ENCODE measurements around the gene KIAA0408. TPM values are rescaled to one million over a fixed set of nuclear protein-coding genes. Genes with fewer than 3 reads are reported as not detected.

Gene KIAA0408
- polyA plus RNA-seq, 1 donor = 11.2 TPM

GRCh38 chr6:127482325-127482724, 23.1 kb upstream of the KIAA0408 start:
- H3K27ac ChIP-seq (ENCODE audit: low read length) = no peak overlapping the region
- WGBS (ENCODE audit: insufficient coverage, low lambda C conversion rate) = 94% methylated on average over 2 of the region's 2 CpGs
- no peak for DNase-seq
- no peaks in the 10 kb centered on the region for H3K9me3 ChIP-seq (ENCODE audit: control insufficient read depth, low read depth, low read length)
- no peak overlapping the region for H3K4me3 ChIP-seq (ENCODE audit: low read length)
- peaks cover 2% of the 10 kb centered on the region for H3K27me3 ChIP-seq (ENCODE audit: control insufficient read depth, insufficient read depth, low read length)
- no peaks in the 10 kb centered on the region for H3K4me1 ChIP-seq (ENCODE audit: control insufficient read depth, insufficient read depth, low read length)
- no peaks in the 10 kb centered on the region for H3K36me3 ChIP-seq (ENCODE audit: control insufficient read depth, insufficient read depth, low read length)

- no CpG with 5 or more reads among the region's 4 CpGs for WGBS (ENCODE audit: insufficient coverage, low lambda C conversion rate)
- peaks cover 2% of the 10 kb centered on the region for H3K27me3 ChIP-seq (ENCODE audit: control insufficient read depth, insufficient read depth, low read length)
- no peak overlapping the region for H3K4me3 ChIP-seq (ENCODE audit: low read length)
- no peaks in the 10 kb centered on the region for H3K4me1 ChIP-seq (ENCODE audit: control insufficient read depth, insufficient read depth, low read length)
- no peak for DNase-seq
- no peaks in the 10 kb centered on the region for H3K36me3 ChIP-seq (ENCODE audit: control insufficient read depth, insufficient read depth, low read length)
- H3K27ac ChIP-seq (ENCODE audit: low read length) = no peak overlapping the region
- H3K9me3 ChIP-seq (ENCODE audit: control insufficient read depth, low read depth, low read length) = no peaks in the 10 kb centered on the region
Measured at GRCh38 chr6:127481628-127482027, 22.4 kb upstream of the KIAA0408 start.

- peaks cover 4% of the 10 kb centered on the region for H3K27me3 ChIP-seq (ENCODE audit: control insufficient read depth, insufficient read depth, low read length)
- no peak for DNase-seq
- no peaks in the 10 kb centered on the region for H3K36me3 ChIP-seq (ENCODE audit: control insufficient read depth, insufficient read depth, low read length)
- H3K9me3 ChIP-seq (ENCODE audit: control insufficient read depth, low read depth, low read length) = no peaks in the 10 kb centered on the region
- H3K4me1 ChIP-seq (ENCODE audit: control insufficient read depth, insufficient read depth, low read length) = no peaks in the 10 kb centered on the region
- H3K4me3 ChIP-seq (ENCODE audit: low read length) = no peak overlapping the region
- H3K27ac ChIP-seq (ENCODE audit: low read length) = no peak overlapping the region
- WGBS (ENCODE audit: insufficient coverage, low lambda C conversion rate) = 92% methylated on average over 2 of the region's 2 CpGs
Measured at GRCh38 chr6:127481111-127481510, 21.9 kb upstream of the KIAA0408 start.

- peaks cover 11% of the 10 kb centered on the region for H3K9me3 ChIP-seq (ENCODE audit: control insufficient read depth, low read depth, low read length)
- H3K4me3 ChIP-seq (ENCODE audit: low read length) = no peak overlapping the region
- WGBS (ENCODE audit: insufficient coverage, low lambda C conversion rate) = no CpG with 5 or more reads among the region's 1 CpG
- no peak overlapping the region for H3K27ac ChIP-seq (ENCODE audit: low read length)
- DNase-seq = no peak
- peaks cover 22% of the 10 kb centered on the region for H3K27me3 ChIP-seq (ENCODE audit: control insufficient read depth, insufficient read depth, low read length)
- no peaks in the 10 kb centered on the region for H3K36me3 ChIP-seq (ENCODE audit: control insufficient read depth, insufficient read depth, low read length)
- H3K4me1 ChIP-seq (ENCODE audit: control insufficient read depth, insufficient read depth, low read length) = no peaks in the 10 kb centered on the region
Measured at GRCh38 chr6:127477658-127478057, 18.5 kb upstream of the KIAA0408 start.

- Histone ChIP-seq H3K4me1 (ENCODE audit: control insufficient read depth, insufficient read depth, low read length) (no peaks in the 10 kb centered on the region), H3K9me3 (ENCODE audit: control insufficient read depth, low read depth, low read length) (peaks cover 11% of the 10 kb centered on the region), H3K27me3 (ENCODE audit: control insufficient read depth, insufficient read depth, low read length) (peaks cover 22% of the 10 kb centered on the region), H3K4me3 (ENCODE audit: low read length) (no peak overlapping the region), H3K36me3 (ENCODE audit: control insufficient read depth, insufficient read depth, low read length) (no peaks in the 10 kb centered on the region), H3K27ac (ENCODE audit: low read length) (no peak overlapping the region)
- no peak for DNase-seq
- no CpG with 5 or more reads among the region's 34 CpGs for WGBS (ENCODE audit: insufficient coverage, low lambda C conversion rate)
Measured at GRCh38 chr6:127475823-127476176, 16.6 kb upstream of the KIAA0408 start.

- H3K4me1 ChIP-seq (ENCODE audit: control insufficient read depth, insufficient read depth, low read length) = no peaks in the 10 kb centered on the region
- H3K27ac ChIP-seq (ENCODE audit: low read length) = no peak overlapping the region
- H3K36me3 ChIP-seq (ENCODE audit: control insufficient read depth, insufficient read depth, low read length) = no peaks in the 10 kb centered on the region
- no CpG with 5 or more reads among the region's 87 CpGs for WGBS (ENCODE audit: insufficient coverage, low lambda C conversion rate)
- peaks cover 22% of the 10 kb centered on the region for H3K27me3 ChIP-seq (ENCODE audit: control insufficient read depth, insufficient read depth, low read length)
- H3K4me3 ChIP-seq (ENCODE audit: low read length) = no peak overlapping the region
- DNase-seq = no peak
- H3K9me3 ChIP-seq (ENCODE audit: control insufficient read depth, low read depth, low read length) = peaks cover 11% of the 10 kb centered on the region
Measured at GRCh38 chr6:127475135-127475822, 16.1 kb upstream of the KIAA0408 start.

GRCh38 chr6:127471379-127472255, 12.4 kb upstream of the KIAA0408 start:
- Histone ChIP-seq H3K4me3 (ENCODE audit: low read length) (no peak overlapping the region), H3K36me3 (ENCODE audit: control insufficient read depth, insufficient read depth, low read length) (no peaks in the 10 kb centered on the region), H3K27me3 (ENCODE audit: control insufficient read depth, insufficient read depth, low read length) (peaks cover 20% of the 10 kb centered on the region), H3K9me3 (ENCODE audit: control insufficient read depth, low read depth, low read length) (peaks cover 11% of the 10 kb centered on the region), H3K27ac (ENCODE audit: low read length) (no peak overlapping the region), H3K4me1 (ENCODE audit: control insufficient read depth, insufficient read depth, low read length) (no peaks in the 10 kb centered on the region)
- DNase-seq = no peak
- WGBS (ENCODE audit: insufficient coverage, low lambda C conversion rate) = 28% methylated on average over 2 of the region's 5 CpGs

GRCh38 chr6:127468936-127469335, 9.7 kb upstream of the KIAA0408 start:
- no peak for DNase-seq
- H3K4me1 ChIP-seq (ENCODE audit: control insufficient read depth, insufficient read depth, low read length) = no peaks in the 10 kb centered on the region
- H3K4me3 ChIP-seq (ENCODE audit: low read length) = no peak overlapping the region
- no peaks in the 10 kb centered on the region for H3K36me3 ChIP-seq (ENCODE audit: control insufficient read depth, insufficient read depth, low read length)
- no peaks in the 10 kb centered on the region for H3K27me3 ChIP-seq (ENCODE audit: control insufficient read depth, insufficient read depth, low read length)
- no peak overlapping the region for H3K27ac ChIP-seq (ENCODE audit: low read length)
- WGBS (ENCODE audit: insufficient coverage, low lambda C conversion rate) = no CpG with 5 or more reads among the region's 2 CpGs
- H3K9me3 ChIP-seq (ENCODE audit: control insufficient read depth, low read depth, low read length) = no peaks in the 10 kb centered on the region

GRCh38 chr6:127466416-127466815, 7.2 kb upstream of the KIAA0408 start:
- H3K9me3 ChIP-seq (ENCODE audit: control insufficient read depth, low read depth, low read length) = no peaks in the 10 kb centered on the region
- no peaks in the 10 kb centered on the region for H3K27me3 ChIP-seq (ENCODE audit: control insufficient read depth, insufficient read depth, low read length)
- no peak for DNase-seq
- no peaks in the 10 kb centered on the region for H3K36me3 ChIP-seq (ENCODE audit: control insufficient read depth, insufficient read depth, low read length)
- H3K4me3 ChIP-seq (ENCODE audit: low read length) = no peak overlapping the region
- WGBS (ENCODE audit: insufficient coverage, low lambda C conversion rate) = 61% methylated on average over 5 of the region's 5 CpGs
- H3K4me1 ChIP-seq (ENCODE audit: control insufficient read depth, insufficient read depth, low read length) = no peaks in the 10 kb centered on the region
- H3K27ac ChIP-seq (ENCODE audit: low read length) = no peak overlapping the region

- DNase-seq = peak in 1 of 2 donors; percentile 27
- WGBS (ENCODE audit: insufficient coverage, low lambda C conversion rate) = no CpG with 5 or more reads among the region's 3 CpGs
- H3K36me3 ChIP-seq (ENCODE audit: control insufficient read depth, insufficient read depth, low read length) = no peaks in the 10 kb centered on the region
- H3K4me3 ChIP-seq (ENCODE audit: low read length) = no peak overlapping the region
- no peaks in the 10 kb centered on the region for H3K9me3 ChIP-seq (ENCODE audit: control insufficient read depth, low read depth, low read length)
- no peaks in the 10 kb centered on the region for H3K27me3 ChIP-seq (ENCODE audit: control insufficient read depth, insufficient read depth, low read length)
- H3K4me1 ChIP-seq (ENCODE audit: control insufficient read depth, insufficient read depth, low read length) = no peaks in the 10 kb centered on the region
- H3K27ac ChIP-seq (ENCODE audit: low read length) = no peak overlapping the region
Measured at GRCh38 chr6:127464881-127465459, 5.8 kb upstream of the KIAA0408 start.

Measured in large intestine (tissue), 3 donors.